HG03175 (cell line): ENCODE data around the gene ATMIN.

Experiments
- ATAC-seq: cut with Tn5 transposase; IDR thresholded peaks from one replicate; pipeline ENCODE4 v1.9.1; 2021; ENCODE audit warnings: mild to moderate bottlenecking, moderate library complexity; ENCODE audit not compliant: unreplicated experiment

The ATMIN gene

GRCh38 chr16:81035398-81035974 lies at the start of gene ATMIN:
ATMIN (plus strand) TSS chr16:81035842; CDS start chr16:81035871, 29 bp downstream.
- peak; percentile 95 for ATAC-seq

GRCh38 chr16:80986557-80986956 lies 49.1 kb upstream of the ATMIN start:
- ATAC-seq = no peak

- no peak for ATAC-seq
These were observed 46.9 kb upstream of the ATMIN start for GRCh38 chr16:80988756-80989155.

- ATAC-seq = no peak
These were observed 45.8 kb upstream of the ATMIN start for GRCh38 chr16:80989801-80990200.

- ATAC-seq = no peak
These were observed 45.1 kb upstream of the ATMIN start for GRCh38 chr16:80990577-80990976.

GRCh38 chr16:80990978-80991377 lies 44.7 kb upstream of the ATMIN start:
- ATAC-seq = no peak

GRCh38 chr16:80991792-80992430 lies 43.7 kb upstream of the ATMIN start:
- ATAC-seq = no peak

- no peak for ATAC-seq
These were observed 42.9 kb upstream of the ATMIN start for GRCh38 chr16:80992676-80993293.

GRCh38 chr16:80993307-80993706 lies 42.3 kb upstream of the ATMIN start:
- no peak for ATAC-seq

- ATAC-seq = no peak
These were observed 41.8 kb upstream of the ATMIN start for GRCh38 chr16:80993834-80994233.

GRCh38 chr16:80994451-80994850 lies 41.2 kb upstream of the ATMIN start:
- no peak for ATAC-seq

GRCh38 chr16:80996688-80997138 lies 38.9 kb upstream of the ATMIN start:
- ATAC-seq = no peak

- peak; percentile 77 for ATAC-seq
These were observed 38.4 kb upstream of the ATMIN start for GRCh38 chr16:80997139-80997798.

GRCh38 chr16:80997964-80998620 lies 37.5 kb upstream of the ATMIN start:
- no peak for ATAC-seq

GRCh38 chr16:81000873-81001272 lies 34.8 kb upstream of the ATMIN start:
- no peak for ATAC-seq

GRCh38 chr16:81001330-81001729 lies 34.3 kb upstream of the ATMIN start:
- ATAC-seq = no peak

GRCh38 chr16:81003064-81003463 lies 32.6 kb upstream of the ATMIN start:
- ATAC-seq = no peak

- no peak for ATAC-seq
These were observed 31.8 kb upstream of the ATMIN start for GRCh38 chr16:81003610-81004460.

GRCh38 chr16:81004646-81005353 lies 30.8 kb upstream of the ATMIN start:
- no peak for ATAC-seq
